Left colon (tissue), 2 donors: ENCODE results near the gene THRB. TPM values are rescaled to one million over a fixed set of nuclear protein-coding genes. Genes with fewer than 3 reads are reported as not detected.

Experiments used
- ATAC-seq: fragments of 200-7000 bp; cut with Tn5 transposase; one replicate; pipeline ENCODE4 v1.9.1; 2020; ENCODE audit warnings: mild to moderate bottlenecking, moderate library complexity
- DNase-seq, 2 donors: peaks; one replicate each; pipeline ENCODE4 v3.0.0-alpha.2; 2020
- intact Hi-C, 2 donors: fragments of 100-400 bp; cut with DNase I in 1 of 2; cut with micrococcal nuclease in 1 of 2; formaldehyde crosslinking; loops; one replicate each; pipeline versions ENCODE4 v1.11.2 to v1.14.0; 2022; cut with DNase I, micrococcal nuclease
- total RNA-seq, 2 donors: library from RNA; stranded (reverse); fragmentation: NEBNext Ultra II Directional; extraction: Animal tissue kit (Norgen Biotek cat#: 25700); gene quantifications; one replicate each; pipeline ENCODE4 v1.2.1, GENCODE V29; 2021
- donor health status: DM: no; HTN: no; CAD: no.
- donor health status: DM: yes; HTN: yes; CAD: no.

Gene THRB
- total RNA-seq, 2 donors from 2014 or later: 26.2 to 33.7 TPM

GRCh38 chr3:24310887-24311286 is 183.8 kb downstream of the THRB start:
- ATAC-seq: no peak
- intact Hi-C loops: no loop called here
- DNase-seq: no peak

- intact Hi-C loops: no loop called here
- DNase-seq: no peak
- no peak for ATAC-seq
Observed at GRCh38 chr3:24306518-24306917, 188.1 kb downstream of the THRB start.

- DNase-seq: no peak
- intact Hi-C loops: no loop called here
- no peak for ATAC-seq
Observed at GRCh38 chr3:24305795-24306467, 188.7 kb downstream of the THRB start.

GRCh38 chr3:24303057-24303754 is 191.4 kb downstream of the THRB start:
- no peak for DNase-seq
- intact Hi-C loops: no loop called here
- ATAC-seq: no peak

- ATAC-seq: no peak
- no peak for DNase-seq
- intact Hi-C loops: no loop called here
Observed at GRCh38 chr3:24302396-24302795, 192.3 kb downstream of the THRB start.

- intact Hi-C loops: no loop called here
- ATAC-seq: no peak
- no peak for DNase-seq
Observed at GRCh38 chr3:24300949-24301348, 193.7 kb downstream of the THRB start.

GRCh38 chr3:24299806-24300626 is 194.6 kb downstream of the THRB start:
- DNase-seq (no peak), ATAC-seq (no peak)
- intact Hi-C loops: no loop called here

- DNase-seq (no peak), ATAC-seq (no peak)
- intact Hi-C loops: no loop called here
Observed at GRCh38 chr3:24299246-24299805, 195.3 kb downstream of the THRB start.

- intact Hi-C loops: no loop called here
- DNase-seq: peak in 1 of 2 donors; percentile 56
- ATAC-seq: peak; percentile 27
Observed at GRCh38 chr3:24296441-24297205, 198.0 kb downstream of the THRB start.

- intact Hi-C loops: no loop called here
- no peak for ATAC-seq
- DNase-seq: no peak
Observed at GRCh38 chr3:24294150-24294549, 200.5 kb downstream of the THRB start.

GRCh38 chr3:24291646-24292045 is 203.0 kb downstream of the THRB start:
- no peak for DNase-seq
- no peak for ATAC-seq
- intact Hi-C loops: no loop called here

GRCh38 chr3:24290596-24290995 is 204.1 kb downstream of the THRB start:
- DNase-seq: no peak
- intact Hi-C loops: no loop called here
- no peak for ATAC-seq

- ATAC-seq (no peak), DNase-seq (peak in 1 of 2 donors; percentile 30)
- intact Hi-C loops: no loop called here
Observed at GRCh38 chr3:24288496-24289236, 206.0 kb downstream of the THRB start.

GRCh38 chr3:24287755-24288450 is 206.7 kb downstream of the THRB start:
- intact Hi-C loops: no loop called here

GRCh38 chr3:24286405-24286804 is 208.2 kb downstream of the THRB start:
- no peak for DNase-seq
- intact Hi-C loops: no loop called here
- no peak for ATAC-seq

More at GRCh38 chr3:24287755-24288450, 206.7 kb downstream of the THRB start:
- DNase-seq (no peak), ATAC-seq (no peak)

- intact Hi-C loops: no loop called here
- DNase-seq: no peak
- ATAC-seq: no peak
Observed at GRCh38 chr3:24278543-24278942, 216.1 kb downstream of the THRB start.

GRCh38 chr3:24273491-24273890 is 221.2 kb downstream of the THRB start:
- DNase-seq (no peak), ATAC-seq (peak; percentile 46)
- intact Hi-C loops: no loop called here

GRCh38 chr3:24272875-24273274 is 221.8 kb downstream of the THRB start:
- ATAC-seq: no peak
- no peak for DNase-seq
- intact Hi-C loops: no loop called here
